Measurements from ENCODE around the gene DAG1.
"Not testable (repeated sequence)": the region's sequence is repeated elsewhere in the genome, so short reads cannot be mapped to it uniquely, and the experiment has no call there.

The DAG1 gene

GRCh38 chr3:49470714-49471420, 800 bp downstream of the DAG1 start:
- no peak for FAIRE-seq

- FAIRE-seq, result no peak
Observed at GRCh38 chr3:49471856-49472495, 1.9 kb downstream of the DAG1 start.

- no peak for FAIRE-seq
Observed at GRCh38 chr3:49476563-49476962, 6.5 kb downstream of the DAG1 start.

- no peak for FAIRE-seq
Observed at GRCh38 chr3:49482766-49483165, 12.7 kb downstream of the DAG1 start.

- FAIRE-seq, result no peak
Observed at GRCh38 chr3:49484471-49484870, 14.4 kb downstream of the DAG1 start.

- FAIRE-seq, result no peak
Observed at GRCh38 chr3:49489247-49489646, 19.2 kb downstream of the DAG1 start.

- no peak for FAIRE-seq
Observed at GRCh38 chr3:49492969-49493368, 22.9 kb downstream of the DAG1 start.

GRCh38 chr3:49493901-49494300, 23.8 kb downstream of the DAG1 start:
- no peak for FAIRE-seq

GRCh38 chr3:49495023-49495422, 25.0 kb downstream of the DAG1 start:
- FAIRE-seq, result no peak

- not testable (repeated sequence) for FAIRE-seq
Observed at GRCh38 chr3:49496845-49497244, 26.8 kb downstream of the DAG1 start.

GRCh38 chr3:49497606-49498005, 27.5 kb downstream of the DAG1 start:
- FAIRE-seq, result no peak

- no peak for FAIRE-seq
Observed at GRCh38 chr3:49498239-49498638, 28.2 kb downstream of the DAG1 start.

GRCh38 chr3:49498648-49499047, 28.6 kb downstream of the DAG1 start:
- no peak for FAIRE-seq

GRCh38 chr3:49500205-49500731, 30.2 kb downstream of the DAG1 start:
- FAIRE-seq, result no peak

- no peak for FAIRE-seq
Observed at GRCh38 chr3:49500732-49501609, 30.9 kb downstream of the DAG1 start.

GRCh38 chr3:49501842-49502241, 31.8 kb downstream of the DAG1 start:
- FAIRE-seq, result no peak

GRCh38 chr3:49506906-49507305, 36.8 kb downstream of the DAG1 start:
- no peak for FAIRE-seq

- no peak for FAIRE-seq
Observed at GRCh38 chr3:49509028-49509561, 39.0 kb downstream of the DAG1 start.

GRCh38 chr3:49511639-49512038, 41.6 kb downstream of the DAG1 start:
- no peak for FAIRE-seq

GRCh38 chr3:49512781-49513355, 42.8 kb downstream of the DAG1 start:
- FAIRE-seq, result no peak

- FAIRE-seq, result no peak
Observed at GRCh38 chr3:49513494-49514124, 43.5 kb downstream of the DAG1 start.

- no peak for FAIRE-seq
Observed at GRCh38 chr3:49518016-49518415, 47.9 kb downstream of the DAG1 start.

Data from colon (tissue), 2 donors.